Central memory CD4-positive, alpha-beta T cell (primary cell): ENCODE measurements around the gene FGFBP2.

ENCODE experiments used
- DNase-seq: peaks from one replicate; pipeline ENCODE4 v3.0.0; 2022

The FGFBP2 gene

DNA sequence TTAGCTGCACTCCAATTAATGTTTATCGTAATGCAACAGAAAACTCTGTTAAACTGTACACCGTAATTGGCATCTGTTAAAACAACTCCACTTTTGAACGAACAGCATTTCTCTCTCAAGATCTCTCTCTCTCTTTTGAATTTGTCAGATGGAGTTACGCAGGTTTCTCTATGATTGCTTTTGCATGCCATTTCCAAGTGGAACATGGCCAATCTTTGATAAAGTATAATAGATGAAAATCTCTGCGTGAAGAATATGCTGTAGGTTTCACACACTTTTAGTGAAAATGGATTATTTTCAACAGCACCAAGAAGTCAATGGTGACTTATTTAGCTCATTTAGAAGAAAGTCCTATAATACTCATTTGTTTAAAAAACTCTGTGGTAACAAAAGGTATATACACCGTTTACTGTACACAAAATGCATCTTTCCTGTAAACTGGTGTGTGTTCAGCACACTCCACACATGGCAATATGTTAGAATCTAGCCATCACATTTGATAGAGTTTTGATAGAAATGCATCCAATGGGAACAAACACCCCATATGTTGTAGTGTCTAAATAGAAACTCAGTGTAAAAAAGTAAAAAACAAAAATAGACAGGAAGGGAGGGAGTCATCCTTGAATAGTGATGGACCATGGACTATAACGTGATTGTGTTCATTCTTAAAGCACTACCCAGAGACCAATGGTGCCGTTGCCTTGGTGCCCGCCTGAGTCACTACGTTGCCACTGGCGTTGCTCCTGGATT lies 5.8 kb upstream of the FGFBP2 start:
- no peak for DNase-seq

DNA sequence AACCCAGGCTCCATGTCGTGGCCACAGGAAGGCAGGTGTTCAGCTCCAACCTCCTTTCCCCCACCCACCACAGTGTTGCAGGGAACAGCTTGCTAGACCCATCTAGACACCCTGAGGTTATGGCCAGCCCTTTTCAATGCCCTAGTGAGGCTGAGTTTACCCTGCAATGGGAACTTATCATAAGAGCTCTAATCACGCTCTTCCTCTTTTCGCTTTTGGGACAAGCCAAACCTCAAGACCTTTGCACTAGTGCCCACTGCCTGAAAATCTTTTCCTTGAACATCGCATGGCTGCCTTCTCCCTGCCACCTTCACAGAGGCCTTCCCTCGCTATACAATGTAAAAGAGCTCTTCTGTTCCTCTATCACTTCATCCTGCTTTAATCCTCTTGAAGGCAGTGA lies 2.4 kb upstream of the FGFBP2 start:
- no peak for DNase-seq

DNA sequence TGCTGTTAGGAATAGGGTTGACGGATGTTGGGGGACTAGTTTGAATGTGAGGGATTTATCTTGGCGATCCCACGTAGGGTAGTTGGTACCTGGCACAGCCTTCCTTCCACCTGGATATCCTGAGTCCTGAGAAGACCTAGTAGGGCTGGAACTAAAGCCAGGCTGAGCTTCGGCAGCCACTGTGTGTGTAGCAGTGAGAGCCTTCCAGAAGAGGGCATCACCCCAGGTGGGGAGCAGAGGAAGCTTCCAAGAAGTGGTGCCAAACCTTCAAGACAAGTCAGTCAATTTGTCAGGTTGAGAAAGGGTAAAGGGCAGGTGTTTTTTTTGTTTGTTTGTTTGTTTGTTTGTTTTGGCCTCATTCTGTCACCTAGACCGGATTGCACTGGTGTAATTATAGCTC lies 1.2 kb upstream of the FGFBP2 start:
- no peak for DNase-seq

DNA sequence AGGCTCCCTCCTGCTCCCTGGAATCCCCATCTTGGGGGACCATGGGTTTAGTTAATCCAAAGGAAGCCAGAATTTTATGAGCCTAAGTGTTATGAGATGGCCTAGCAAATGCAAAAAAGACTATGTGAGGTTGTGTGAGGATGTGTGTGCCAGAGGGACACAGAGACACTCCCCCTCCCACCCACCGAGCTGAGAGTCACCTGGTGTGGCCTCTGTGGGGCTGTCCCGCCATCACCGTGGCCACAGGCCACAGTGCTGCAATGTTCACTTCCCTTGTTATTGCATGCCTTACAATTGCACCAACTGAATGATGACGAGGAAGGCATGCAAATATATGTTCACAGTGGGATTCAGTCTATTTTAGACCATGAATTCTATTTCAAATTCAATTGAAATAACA lies 601 bp upstream of the FGFBP2 start:
- DNase-seq, result no peak

DNA sequence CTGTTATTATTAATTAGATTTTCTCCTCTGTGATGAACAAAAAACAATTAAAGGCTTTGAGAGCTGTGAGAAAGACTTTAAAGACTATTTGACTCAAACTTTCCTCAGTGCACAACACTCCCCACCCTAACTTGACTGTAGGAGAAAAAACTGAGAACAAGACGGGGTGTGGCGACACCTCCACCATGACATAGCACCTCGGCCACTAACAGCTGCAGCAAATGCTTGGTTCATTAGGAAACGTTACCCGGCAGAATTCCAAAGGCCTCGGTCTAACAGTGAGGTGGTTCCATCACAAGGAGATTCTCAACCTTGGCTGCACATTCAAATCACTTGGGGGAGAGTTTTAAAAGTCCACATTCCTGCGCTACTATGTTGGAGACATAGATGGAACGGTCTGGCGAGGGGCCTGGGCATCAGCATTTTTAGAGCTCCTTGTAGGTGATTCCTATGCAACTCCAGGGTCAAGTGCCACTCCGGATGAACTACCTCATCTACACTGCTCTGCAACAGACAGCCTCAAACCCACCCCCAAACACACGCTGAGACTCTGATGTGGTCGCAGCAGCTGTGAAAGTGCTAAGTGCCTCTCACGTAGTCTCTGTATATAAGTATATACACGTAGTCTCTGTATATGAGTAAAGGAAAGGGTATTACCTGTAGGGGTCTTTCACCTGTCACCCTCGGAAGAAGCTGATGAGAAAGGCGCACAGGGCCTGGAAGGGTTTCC lies 1.0 kb downstream of the FGFBP2 start:
- DNase-seq, result no peak

DNA sequence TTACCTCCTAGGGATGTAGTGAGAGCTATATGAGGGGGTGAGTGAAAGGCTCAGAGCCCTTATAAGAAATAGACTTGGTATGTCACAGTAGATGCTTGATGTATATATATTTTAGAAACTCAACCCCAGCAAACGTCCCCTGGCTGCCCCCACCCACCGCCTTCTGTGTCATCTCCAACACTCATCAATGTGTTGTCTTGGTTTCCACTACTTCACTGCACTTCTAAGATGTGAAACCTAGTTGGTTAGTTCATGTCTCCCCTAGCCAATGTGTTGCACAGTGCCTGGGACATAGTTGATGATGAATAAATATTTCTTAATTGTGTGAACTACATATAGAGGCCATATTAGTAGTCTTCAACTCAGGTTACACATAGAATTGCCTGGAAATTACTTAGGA lies 4.4 kb downstream of the FGFBP2 start:
- no peak for DNase-seq

DNA sequence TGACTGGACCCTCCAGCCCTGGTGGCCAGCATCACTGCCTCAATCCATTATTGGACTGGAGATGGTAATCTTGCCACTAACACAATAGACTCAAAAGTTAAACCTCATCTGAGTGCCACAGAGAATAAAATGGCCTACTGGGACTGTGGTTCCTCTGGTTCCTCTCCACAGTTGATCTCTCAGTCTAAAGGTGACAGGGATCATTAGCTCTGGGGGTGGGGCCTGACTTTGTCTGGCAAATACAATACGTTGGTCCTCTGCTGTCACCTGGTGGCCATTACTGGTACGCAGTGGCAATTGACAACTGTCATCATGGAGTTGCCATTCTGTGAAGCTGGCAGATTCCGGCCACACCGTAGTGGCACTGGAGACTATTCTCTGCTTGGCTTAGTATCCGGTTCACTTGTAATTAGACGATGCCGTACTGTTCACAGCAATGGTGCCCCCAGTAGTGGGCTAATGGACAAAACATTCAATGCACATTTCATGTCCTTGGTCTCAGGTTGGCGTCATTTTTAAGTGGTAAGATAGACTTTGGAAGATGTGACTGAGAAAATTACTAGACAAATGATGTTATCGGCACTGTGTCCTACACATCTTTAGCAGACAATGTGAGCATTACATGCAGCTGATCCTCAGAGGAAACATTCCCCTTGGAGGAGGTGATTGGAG lies 6.7 kb downstream of the FGFBP2 start:
- DNase-seq, result peak; percentile 56

DNA sequence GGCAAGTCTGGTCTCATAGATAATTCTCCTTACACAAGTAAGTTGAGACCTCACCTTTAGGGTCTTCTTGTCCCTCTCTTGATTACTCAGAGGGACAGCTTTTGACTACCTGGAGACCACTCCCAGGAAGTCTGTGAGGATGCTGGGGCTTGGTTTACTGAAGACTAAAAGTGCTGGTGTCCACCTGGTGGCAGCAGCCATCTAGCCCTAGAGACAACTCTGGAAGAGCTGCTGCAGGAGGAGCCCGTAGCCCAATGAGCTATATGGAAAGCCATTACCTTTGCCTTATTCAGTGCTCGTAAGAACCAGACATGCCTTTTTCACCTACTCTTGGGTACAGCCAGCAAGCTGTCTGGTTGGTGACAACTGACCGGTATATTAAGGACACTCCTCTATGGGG lies 7.3 kb downstream of the FGFBP2 start:
- no peak for DNase-seq

DNA sequence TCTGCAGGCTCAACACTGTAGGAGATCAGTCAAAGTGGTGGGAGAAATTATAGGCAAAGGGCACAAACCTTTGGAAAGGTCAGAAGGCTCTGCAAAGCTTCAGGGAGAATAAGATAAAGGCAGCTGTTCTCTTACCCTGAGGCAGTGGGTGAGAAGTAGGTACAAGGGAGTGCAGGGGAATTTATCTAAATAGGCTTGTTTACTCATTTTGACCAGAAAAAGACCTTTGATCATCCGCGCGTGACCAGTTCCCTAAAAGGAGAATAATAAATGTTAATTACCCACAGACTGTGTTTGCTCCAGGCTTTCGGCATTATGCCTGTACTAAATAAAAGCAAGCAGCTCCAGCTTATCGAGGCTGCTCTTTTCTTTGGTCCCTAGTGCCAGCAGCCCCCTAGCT lies 9.3 kb downstream of the FGFBP2 start:
- no peak for DNase-seq

DNA sequence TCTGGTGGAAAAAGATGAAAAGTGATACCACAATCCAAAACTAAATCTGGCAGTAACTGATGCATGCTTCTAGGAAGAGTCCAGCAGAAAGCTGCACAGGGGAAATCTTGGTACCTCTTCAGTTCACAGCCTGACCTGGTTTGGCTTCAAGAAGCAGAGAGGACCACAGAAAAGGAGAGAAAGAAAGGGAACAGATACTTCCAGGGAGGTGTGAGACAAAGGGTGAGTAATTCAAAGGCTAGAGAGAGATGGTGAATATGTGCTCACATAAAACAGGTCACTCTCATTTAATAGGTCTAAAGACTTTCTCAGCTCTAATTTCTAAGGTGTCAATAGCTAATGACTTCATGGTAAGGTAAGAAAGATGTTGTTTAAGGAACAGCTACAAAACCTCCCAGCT lies 11.2 kb downstream of the FGFBP2 start:
- no peak for DNase-seq

DNA sequence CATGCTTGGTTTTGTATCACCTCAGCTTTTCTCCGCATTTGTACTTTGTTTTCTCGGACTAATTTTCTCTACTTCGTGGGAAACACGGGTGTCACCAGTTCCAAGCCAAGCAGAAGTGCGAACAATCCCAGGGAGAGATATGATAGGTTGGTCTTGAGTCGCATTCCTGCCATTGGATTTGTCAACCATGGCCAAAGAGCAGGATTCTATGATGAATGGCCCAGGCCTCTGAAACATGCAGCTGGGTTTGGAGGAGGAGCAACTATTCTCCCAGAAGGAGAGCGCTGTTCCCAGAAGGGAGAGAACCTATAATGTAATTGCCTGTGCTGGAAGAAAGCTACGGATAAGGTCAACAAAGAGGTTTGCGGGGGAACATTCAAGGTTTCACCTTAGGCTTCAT lies 14.1 kb downstream of the FGFBP2 start:
- no peak for DNase-seq

DNA sequence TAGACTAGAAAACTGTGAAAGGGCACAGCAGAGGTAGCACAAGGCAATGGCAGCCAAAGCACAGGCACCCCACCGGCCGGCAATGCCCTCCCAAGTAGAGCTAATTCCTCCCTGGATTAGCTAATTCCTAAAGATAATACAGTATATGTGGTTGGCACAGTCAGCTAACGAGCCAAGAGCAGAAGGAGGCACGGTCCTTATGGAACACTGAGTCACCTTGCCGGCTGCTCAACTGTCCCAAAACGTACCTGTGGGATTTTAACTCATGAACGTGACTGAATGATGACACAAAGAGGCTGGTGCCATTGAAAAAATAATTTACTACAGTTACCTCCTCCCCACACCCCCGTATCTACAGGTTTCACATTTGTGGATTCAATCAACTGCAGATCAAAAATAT lies 15.3 kb downstream of the FGFBP2 start:
- DNase-seq, result no peak

DNA sequence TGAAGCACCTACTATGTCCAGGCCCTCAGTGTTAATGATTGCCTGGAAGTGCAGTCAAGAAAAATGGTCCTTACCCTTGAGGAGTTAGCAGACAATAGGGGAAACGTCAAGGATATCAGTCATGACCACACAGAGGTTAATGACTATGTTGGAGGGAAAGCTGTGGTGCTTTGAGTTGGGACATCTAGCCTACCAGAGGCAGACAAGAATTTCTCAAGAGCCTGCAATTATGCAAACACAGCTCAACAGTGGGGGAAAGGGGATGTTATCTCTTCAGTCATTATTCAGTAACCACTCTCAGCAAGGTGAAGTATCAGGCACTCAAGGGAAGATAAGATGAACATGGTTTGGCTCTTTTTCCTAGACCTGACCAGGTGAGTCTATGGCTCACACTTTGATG lies 17.5 kb downstream of the FGFBP2 start:
- DNase-seq, result no peak

DNA sequence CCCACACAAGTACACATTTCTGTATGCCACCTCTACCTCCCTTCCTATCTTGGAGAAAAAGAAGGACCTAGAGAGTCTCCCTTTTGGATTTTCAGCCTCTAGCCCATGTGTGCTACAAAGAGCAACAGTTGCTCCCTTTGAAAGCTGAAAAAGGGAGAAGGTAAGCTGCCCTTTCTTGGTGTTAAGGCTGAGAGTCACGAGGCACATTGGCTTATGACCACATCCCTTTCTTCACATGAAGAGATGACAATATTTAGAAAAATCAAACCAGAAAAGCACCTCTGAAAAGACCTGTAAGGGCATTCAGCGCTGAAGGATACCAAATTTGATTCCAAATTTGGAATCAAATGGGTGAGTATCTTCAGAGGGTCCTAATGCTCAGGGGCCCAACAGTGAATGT lies 18.1 kb downstream of the FGFBP2 start:
- DNase-seq, result no peak

DNA sequence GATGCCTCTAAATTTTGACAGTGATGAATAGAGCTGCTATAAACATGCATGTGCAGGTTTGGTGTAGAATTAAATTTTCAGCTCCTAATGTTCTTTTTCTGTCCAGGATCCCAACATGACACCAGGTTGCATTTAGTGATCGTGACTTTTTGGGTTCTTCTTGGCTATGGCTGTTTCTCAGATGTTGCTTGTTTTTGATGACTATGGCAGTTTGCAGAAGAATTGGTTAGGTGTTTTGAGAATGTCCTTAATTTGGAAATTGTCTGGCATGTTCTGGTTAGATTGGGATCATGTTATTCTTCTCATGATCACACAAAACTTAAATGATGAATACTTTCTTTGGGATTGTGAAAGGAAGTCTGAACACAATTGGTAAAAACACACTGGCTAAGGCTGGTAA lies 20.7 kb downstream of the FGFBP2 start:
- DNase-seq, result no peak

DNA sequence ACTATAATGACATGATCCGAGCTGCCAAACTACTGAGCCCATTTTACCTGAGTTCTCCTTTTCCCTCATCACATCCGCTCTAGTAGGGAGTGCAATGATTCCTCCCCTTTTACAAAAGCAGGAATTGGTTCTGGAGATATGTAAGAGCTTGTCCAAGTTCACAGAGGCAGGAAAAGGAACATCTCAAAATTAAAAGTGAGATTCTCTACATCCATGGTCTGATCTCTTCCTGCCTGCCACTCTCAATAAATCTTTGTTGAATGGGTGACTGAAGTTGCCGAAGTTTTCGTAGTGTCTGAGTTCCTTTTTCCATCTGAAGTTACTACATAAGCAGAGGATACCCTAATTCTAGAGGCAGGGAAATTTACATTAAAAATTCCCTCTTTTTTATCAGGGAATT lies 24.3 kb downstream of the FGFBP2 start, which contains the start of gene FGFBP1:
Gene FGFBP1 (minus strand): TSS at position 101 of the 400 bp plus-strand sequence. CDS start 2,108 bp downstream, outside the sequence.
- no peak for DNase-seq

DNA sequence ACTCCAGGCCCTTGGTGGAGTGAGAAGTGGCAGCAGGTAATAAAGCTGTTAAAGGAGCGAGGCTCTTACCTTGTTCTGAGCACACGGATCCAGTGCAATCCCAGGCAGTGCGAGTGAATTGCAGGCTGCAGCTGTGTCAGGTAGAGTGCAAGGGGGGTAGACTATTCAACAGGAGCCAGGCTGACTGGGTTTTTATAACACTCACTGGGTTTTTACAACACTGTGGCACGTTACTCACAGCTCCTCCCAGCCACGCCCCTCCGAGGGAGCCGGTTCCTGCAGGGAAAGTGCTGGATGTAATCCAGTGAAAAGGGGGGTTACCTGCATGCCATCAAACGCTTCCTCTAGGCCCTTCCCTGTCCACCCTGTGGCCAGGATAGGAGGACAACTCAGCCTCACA lies 24.8 kb downstream of the FGFBP2 start:
- DNase-seq, result no peak

DNA sequence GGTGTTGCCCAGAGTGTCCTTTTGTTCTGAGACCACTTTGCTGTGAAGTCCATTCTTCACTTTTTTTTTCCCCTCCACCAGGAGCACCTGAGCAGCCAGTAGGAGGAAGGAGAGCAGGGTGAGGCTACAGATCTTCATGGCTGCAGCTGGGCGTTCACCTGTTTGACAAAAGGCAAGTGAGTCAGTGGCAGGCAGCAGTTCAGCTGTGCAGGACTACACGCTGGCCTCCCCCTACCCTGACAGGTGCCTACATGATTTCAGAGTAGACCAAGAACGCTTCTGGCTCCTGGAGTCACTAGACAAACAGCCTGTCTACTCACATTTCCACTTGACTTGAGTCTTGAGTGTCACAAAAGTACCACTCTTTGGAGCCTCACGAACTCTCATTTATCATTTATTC lies 26.5 kb downstream of the FGFBP2 start:
- DNase-seq, result no peak

DNA sequence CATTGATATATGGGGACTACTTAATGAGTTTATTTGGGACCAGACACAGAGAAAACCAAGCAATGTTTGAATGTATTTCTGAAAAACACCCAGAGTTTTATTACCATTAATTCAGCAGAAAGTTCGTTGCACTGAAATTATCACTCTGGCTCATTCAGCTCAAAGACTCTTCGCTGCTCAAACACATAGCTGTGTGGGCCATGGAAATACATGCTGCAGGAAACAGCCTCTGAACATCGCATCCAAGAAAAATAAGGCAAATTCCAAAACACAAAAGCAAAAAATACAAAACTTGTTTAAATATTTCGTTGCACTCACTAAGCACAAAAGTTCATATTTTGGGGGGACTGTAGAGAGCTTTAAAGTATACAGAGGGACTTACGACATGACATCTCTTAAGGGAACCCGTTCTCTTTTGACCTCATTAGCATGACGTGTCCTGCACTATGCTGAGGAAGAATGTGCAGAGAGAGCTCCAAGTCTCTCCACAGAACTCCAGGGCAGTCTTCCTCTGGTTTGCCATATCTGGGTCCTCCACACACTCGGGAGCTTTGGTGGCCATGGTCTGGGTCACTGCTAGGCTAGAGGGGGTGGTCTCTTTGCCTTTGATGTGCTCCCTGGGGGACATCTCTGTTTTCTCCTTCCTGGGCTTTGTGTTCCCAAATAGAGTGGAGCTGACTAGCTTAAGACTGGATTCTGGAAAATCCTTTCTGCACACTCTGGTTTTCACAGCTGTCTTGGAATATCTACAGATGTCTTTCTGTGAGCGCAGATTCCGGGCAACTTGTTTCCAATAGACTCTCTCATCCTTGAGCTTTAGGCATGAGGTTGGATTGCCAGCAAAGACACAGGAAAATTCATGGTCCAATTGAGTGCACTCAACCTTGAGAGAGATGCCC lies 27.2 kb downstream of the FGFBP2 start:
- DNase-seq, result no peak

DNA sequence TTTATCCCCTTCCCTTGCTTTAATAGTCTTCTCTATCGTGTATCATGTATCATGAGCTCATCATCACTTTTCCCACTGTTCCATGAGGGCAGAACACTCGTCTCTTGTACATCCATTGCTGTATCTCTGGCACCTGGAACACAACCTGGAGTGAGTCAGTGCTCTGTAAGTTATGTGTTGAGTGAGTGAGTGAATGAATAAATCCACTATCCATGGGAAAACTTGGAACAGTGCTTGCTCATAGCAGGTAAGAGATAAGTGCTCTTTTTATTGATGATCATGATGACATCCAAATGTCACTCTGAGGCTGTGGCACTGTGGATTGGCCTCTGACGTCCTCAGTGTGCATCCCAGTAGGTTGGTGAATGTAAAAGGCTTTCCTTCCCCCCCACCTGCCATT lies 28.7 kb downstream of the FGFBP2 start:
- no peak for DNase-seq

DNA sequence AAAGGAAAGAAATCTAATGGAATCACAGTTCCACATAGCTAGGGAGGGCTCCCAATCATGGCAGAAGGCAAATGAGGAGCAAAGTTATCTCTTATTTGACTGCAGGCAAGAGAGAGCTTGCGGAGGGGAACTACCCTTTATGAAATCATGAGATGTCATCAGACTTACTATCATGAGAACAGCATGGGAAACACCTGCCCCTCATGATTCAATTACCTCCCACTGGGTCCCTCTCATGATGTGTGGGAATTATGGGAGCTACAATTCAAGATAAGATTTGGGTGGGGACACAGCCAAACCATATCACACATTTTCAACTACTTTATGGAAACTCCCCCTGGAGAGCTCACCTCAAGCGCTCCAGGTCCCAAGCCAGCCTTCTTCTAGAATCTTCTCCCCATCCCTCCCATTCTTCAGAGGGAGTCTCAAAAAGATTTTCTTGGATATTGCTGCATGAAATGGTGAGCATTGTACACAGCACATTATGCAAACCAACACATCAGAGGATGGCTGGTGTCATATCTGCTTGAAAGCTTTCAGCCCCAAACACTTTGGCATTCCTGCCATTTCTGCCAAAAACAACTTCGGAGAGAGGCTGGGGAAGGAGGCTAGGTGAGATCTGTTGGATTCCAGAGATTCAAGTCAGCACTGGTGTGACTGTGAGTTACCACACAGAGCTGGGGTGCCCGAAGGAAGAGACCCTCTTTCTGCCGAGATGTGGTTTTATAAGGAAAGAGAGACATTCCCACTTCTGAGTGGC lies 31.3 kb downstream of the FGFBP2 start:
- DNase-seq, result no peak

DNA sequence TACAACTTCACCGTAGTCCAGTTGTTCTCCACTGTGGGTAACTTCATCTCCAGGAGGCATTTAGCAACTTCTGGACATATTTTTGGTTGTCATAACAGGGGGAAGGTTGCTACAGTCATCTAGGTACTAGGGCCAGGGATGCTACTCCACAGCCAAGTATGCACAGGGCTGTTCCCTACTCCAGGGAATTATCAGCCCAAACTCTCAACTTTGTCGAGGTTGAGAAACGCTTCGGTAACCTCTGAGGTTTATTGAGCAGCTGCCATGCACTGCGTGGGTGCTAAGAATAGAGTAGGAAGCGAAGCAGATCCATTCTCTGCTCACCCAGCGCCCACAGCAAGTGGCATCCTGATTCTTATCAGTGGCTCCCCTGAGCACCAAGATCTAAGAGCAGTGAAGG lies 32.7 kb downstream of the FGFBP2 start:
- DNase-seq, result no peak
